ENCODE measurements around the gene PLEKHM3.

DNA sequence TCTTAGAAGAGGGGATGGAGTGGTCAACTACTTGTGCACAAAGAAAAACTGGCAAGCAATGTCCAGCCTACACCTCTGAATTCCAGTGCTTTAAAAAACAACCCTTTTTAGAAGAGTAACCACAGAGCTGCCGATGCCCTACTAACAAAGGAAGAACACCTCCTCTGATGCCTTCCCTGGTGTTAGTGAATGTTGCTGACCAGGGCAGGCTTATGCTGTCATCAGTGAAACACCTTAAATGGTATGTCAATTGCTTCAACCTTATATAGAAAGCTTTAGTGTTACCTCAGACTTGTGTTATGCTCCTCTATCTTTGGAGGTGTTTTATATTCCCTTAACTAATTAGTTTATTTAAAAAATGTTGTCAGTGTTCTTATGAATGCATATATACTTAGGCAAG lies 175.9 kb downstream of the PLEKHM3 start:
- TF ChIP-seq, protein P1, sequence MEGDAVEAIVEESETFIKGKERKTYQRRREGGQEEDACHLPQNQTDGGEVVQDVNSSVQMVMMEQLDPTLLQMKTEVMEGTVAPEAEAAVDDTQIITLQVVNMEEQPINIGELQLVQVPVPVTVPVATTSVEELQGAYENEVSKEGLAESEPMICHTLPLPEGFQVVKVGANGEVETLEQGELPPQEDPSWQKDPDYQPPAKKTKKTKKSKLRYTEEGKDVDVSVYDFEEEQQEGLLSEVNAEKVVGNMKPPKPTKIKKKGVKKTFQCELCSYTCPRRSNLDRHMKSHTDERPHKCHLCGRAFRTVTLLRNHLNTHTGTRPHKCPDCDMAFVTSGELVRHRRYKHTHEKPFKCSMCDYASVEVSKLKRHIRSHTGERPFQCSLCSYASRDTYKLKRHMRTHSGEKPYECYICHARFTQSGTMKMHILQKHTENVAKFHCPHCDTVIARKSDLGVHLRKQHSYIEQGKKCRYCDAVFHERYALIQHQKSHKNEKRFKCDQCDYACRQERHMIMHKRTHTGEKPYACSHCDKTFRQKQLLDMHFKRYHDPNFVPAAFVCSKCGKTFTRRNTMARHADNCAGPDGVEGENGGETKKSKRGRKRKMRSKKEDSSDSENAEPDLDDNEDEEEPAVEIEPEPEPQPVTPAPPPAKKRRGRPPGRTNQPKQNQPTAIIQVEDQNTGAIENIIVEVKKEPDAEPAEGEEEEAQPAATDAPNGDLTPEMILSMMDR (conservative IDR thresholded peaks at IDR 0.05; ENCODE audit: low read depth, low read length), result no peak
- TF ChIP-seq EZH2 (IDR thresholded peaks at IDR 0.05; ENCODE audit: borderline replicate concordance, low read depth, low read length, poor library complexity, severe bottlenecking), result no peak

All from A673 (cell line).